Daoy (cell line): Measurements from ENCODE around the gene LYSMD2. TPM values are rescaled to one million over a fixed set of nuclear protein-coding genes. Genes with fewer than 3 reads are reported as not detected.
"Not testable (repeated sequence)": the region's sequence is repeated elsewhere in the genome, so short reads cannot be mapped to it uniquely, and the experiment has no call there.

ENCODE experiments used
- DNase-seq: peaks from one replicate; pipeline ENCODE4 v3.0.0-alpha.2; 2015; ENCODE audit warnings: low read depth
- total RNA-seq: library from RNA; depleted of rRNA; stranded (reverse); fragments of >200 nt; shearing (Covaris generic); gene quantifications from 2 replicates; pipeline ENCODE4 v1.2.3, GENCODE V29; 2014; rRNA removed

The LYSMD2 gene, protein sequence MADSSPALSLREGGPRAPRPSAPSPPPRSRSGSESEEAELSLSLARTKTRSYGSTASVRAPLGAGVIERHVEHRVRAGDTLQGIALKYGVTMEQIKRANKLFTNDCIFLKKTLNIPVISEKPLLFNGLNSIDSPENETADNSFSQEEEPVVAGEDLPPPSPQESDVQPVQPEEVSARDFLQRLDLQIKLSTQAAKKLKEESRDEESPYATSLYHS
- 60.3 and 61.0 TPM in 2 replicates for total RNA-seq

DNA sequence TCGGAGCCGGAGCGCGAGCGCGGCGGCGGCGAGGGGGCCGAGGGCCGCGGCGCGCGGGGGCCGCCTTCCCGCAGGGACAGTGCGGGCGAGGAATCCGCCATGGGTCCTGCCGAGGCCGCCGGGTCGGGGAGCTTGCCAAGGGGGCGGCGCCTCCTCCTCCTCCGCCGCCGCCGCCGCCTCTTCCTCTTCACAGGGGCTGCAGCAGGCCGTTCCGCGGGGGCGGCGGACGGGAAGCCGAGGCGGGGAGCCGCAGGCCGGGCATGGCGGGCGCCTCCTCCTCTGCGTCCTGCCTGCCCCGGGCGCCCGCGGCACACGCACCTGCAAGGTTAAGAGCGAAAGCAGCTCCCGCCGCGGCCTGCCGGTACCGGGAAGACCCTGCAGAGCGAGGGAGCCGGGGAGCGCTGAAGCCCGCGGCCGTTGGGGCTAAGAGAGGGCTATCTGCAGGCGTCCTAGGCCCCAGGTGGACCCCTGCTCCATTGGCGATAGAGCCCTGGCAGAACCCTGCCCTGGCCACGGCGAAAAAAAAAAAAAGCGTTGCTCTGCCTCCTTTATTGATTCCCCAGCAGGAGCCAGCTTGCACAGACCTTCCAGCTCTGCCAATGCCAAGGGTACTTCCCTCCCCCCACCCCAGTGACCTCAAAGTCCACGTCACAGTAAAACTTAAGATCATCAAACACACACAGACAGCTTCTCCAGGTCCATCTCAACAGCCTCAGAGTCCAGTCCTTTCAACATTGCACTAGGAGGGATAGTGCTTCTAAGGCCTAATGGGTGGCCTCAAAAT lies at the start of gene LYSMD2:
TSS of gene LYSMD2 (minus strand) at position 134 of the 784 bp plus-strand sequence. CDS start at position 101, 33 bp downstream.
- DNase-seq = peak; percentile 91

DNA sequence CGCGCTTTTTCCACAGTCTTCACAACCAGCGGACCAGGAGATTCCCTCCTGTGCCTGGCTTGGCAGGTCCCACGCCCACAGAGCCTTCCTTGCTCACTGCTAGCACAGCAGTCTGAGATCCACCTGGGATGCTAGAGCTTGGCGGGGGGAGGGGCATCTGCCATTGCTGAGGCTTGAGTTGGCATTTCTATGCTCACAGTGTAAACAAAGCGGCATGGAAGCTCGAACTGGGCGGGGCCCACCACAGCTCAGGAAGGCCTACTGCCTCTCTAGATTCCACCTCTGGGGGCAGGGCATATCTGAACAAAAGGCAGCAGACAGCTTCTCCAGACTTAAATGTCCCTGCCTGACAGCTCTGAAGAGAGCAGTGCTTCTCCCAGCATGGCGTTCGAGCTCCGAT lies 49.7 kb upstream of the LYSMD2 start:
- not testable (repeated sequence) for DNase-seq

DNA sequence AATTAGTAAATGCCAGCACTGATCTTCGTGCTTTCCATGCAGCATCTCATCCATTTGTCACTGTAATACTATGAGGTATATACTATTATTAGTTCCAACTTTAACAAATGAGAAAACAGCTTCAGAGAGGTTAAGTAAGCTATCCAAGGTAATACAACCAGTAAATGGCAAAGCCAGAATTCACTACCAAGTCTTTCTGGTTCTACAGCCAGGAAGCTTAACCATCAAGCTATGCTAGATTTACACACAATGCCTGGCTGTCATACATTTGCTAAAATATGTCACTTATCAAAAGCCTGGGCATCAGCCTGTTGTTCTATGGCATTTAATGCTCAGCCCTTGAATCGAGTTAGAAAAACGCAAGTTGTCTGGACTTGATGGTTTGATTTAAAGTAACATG lies 46.5 kb upstream of the LYSMD2 start:
- DNase-seq = no peak

DNA sequence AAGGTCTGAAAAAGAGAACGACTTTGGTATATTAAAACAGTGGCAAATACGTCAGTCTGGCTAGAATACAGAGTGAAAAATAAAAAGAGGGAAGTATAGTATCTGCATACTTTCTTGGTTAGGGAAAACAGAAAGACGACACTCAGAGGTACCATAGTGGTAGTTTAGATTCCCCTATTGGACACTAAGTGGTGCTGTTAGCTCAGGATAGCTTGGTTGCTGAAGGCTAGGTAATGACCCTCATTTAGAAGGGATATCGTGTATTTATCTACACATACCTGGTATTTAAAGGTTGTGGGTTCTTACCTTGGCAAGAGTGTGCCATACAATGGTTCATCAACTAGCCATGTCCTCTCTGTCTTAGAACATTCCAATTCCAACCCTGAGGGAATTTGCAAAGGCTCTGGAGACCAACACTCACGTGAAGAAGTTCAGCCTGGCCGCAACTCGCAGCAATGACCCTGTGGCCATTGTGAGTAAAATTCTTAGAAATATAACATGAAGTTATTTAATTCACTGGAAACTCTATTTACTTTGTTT lies 45.0 kb upstream of the LYSMD2 start:
- DNase-seq = peak; percentile 58

DNA sequence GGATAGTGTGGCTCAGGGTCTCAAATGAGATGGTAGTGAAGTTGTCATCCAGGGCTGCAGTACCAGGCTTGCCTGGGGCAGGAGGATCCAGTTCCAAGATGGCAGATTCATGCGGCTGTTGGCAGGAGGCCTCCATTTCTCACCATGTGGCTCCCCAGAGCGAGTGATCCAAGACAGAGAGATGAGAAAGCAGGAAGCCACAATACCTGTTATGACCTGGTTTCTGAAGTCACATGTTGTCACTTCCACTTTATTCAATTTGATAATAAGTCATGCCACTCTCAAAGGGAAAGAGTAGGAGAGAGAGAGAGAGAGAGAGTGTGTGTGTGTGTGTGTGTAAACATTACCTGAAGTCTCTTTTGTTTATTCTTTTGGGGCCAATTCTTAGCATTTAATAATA lies 44.1 kb upstream of the LYSMD2 start:
- no peak for DNase-seq

DNA sequence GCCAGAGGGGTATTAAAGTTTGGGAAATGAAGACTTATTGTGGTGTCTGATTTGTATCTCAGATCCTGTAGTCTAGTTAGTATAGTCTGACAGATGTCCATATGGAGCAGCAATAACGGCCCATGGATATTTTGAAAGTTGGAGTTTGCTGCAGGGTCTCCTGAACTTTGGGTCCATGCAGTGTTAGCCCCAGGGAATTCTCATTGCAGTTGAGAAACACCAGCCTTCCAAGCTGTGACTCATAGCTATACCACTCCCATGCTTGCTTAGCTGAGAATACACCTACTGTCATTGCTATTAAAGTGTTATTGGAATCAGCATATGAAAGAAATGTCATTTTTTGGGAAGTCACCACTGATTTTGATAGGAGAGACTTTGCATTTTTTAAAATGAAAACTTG lies 43.2 kb upstream of the LYSMD2 start:
- no peak for DNase-seq

DNA sequence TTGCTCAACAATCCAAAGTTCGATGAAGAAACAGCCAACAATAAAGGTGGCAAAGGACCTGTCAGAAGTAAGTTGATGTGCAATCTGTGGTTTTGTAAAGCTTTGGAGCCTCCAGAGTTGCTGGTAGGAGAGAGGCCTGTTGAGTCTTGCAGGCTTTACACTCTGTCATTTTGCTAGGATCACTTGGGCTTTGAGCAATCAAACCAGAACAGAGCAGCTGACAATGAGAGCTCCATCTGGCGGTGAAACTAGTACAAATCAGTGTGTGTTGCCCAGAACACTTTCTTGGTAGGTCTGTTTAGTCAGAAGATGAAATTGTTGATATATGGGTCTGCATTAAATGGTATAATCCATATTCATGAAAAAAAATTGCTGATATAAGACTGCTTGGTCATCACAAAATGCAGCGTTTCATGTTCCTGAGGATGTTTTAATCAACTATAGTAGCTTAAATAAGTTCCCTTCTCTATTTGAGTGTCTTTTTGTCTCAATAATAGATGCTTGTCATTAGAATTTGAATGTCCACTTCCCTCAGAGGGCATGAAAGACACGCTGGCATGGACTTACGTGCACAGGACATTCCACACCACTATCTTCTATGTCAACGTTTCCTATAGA lies 39.6 kb upstream of the LYSMD2 start:
- DNase-seq = peak; percentile 84

DNA sequence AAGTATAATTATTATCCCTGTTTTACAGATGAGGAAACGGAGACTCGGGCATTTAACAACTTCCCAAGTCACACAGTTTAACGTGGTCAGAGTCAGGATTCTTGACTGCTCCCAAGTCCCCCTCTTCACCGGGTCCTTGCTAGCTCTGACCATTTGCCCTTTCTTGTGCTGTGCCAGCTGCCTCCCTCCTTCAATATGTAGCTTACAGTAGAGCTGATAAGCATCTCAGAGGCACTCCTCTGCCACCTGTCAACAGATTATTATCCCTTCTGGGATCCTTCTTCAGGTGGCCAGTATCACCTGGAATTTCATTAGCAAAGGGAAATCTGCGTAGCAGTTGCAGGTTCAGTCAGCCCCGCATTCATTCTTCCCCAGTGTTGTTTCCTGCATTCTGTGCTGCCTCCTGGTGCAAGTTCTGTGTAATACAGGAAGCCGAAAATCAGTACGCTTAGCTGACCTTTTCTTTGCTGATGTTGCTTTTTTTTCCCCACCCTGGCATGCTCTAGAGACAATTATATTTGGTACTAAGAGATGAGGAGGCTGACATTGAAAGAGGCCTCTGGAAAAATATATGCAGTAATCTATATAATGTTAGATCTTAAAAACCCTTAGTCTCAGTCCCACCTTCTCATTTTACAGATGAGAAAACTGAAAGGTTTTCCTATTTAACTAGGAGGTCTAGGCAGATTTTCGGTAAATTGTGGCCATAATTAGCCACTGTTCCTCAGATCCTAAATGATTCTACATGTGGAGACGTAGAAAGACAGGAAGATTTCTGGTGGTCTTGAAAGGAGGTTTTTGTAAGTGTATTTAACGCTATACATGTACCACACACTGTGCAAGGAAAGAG lies 38.7 kb upstream of the LYSMD2 start:
- peak; percentile 77 for DNase-seq

DNA sequence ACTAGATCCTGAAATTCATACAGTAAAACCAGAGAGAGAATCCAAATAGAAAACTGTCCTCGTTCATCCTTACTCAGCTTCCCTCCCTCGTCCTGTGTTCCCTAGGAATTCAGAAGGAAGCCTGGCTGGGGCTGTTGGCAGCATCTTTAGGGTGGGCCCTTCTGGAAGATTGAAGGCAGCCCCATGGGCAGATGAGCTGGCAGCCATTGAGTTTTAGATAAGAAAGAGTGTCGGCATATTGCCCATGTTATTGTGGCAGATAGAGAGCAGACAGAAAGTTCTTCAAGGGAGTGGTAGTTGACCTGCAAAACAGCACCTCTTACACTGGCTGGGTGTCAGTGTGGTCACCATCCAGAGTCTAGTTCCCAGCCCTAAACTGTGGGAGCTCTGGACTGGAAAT lies 37.5 kb upstream of the LYSMD2 start:
- DNase-seq = no peak

DNA sequence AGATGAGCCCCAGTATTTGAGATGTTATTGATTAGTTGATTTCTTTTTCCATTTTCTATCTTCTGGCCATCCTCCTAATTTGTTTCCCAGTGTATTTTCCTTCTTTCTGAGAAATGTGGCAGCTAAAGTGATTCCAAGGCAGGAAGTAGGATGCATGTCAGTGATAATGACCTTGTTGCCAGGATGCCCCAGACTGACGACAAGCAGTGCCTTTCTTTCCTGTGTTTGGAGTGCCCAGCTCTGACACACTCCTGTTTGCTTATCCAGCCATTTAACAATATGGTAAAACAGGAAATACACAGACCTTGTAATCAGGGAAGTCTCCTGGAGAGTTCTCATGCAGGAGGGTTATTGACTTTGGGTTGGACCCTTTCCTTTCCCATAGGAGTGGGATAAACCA lies 34.3 kb upstream of the LYSMD2 start:
- peak; percentile 25 for DNase-seq

DNA sequence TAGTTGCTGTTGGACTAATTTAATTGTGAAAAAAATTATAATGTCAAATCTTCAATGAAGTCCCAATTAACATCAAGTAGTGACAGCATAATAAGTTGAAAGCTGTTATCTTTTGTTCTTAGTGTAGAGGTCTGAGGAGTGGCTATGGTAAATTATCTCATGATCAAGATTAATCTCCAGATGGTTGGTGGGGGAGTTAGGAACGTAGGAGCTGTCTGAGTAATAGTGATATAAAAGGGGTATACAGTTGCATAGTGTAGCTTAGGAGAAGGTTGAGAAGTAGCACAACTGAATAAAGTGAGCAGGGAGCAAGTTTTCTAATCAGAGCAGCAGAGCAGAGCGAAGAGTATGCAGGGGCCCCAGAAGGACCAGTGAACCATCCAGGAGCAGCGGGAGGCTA lies 33.4 kb upstream of the LYSMD2 start:
- no peak for DNase-seq

DNA sequence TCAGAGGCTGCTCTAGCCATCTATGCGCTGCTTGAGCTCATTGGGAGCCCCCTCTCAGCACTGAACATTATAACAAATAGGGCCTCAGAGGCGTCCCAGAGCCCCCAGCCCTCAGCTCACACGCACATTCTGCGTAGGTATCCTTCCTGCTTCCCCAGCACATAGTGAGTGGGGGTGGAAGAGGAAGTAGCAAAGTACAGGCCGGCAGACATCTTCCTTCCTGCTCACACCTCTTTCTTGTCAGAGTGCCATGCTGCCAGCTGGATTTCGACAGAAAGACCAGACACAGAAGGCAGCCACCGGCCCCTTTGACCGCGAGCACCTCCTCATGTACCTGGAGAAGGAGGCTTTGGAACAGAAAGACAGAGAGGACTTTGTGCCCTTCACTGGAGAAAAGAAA lies 30.6 kb upstream of the LYSMD2 start:
- no peak for DNase-seq

DNA sequence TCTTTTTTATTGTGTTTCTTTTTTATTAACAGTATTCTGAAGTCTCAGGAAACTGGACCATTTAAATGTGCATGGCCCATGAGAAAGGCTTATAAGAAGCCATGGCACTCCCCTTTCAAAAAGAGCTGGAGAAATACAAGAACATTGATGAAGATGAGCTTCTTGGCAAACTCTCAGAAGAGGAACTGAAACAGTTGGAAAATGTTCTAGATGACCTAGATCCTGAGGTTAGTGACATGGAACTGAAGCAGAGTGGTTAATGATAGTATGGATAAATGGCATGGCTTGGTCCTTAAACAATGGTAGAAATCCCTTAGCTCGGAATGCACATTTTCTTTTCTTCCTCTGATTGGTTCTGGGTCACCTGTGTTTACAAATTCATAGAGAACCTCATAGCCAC lies 28.9 kb upstream of the LYSMD2 start:
- no peak for DNase-seq

DNA sequence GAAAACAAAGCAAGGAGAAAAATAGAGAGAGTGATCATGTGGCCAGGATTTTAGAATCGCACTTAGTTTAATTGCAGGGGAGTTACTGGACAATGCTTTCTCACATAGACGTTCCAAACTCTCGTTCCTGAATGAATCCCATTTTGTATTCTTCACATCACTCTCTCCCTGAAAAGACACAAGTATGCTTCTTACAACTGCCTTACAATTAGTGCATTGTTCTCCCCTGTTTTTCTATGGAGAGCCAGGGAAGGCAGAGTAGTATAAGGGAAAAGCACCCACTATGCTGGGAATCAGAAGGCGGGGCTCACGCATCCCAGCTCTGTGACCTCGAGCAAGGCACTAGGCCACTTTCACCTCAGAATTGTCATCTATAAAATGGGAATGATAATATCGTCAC lies 28.3 kb upstream of the LYSMD2 start:
- no peak for DNase-seq

DNA sequence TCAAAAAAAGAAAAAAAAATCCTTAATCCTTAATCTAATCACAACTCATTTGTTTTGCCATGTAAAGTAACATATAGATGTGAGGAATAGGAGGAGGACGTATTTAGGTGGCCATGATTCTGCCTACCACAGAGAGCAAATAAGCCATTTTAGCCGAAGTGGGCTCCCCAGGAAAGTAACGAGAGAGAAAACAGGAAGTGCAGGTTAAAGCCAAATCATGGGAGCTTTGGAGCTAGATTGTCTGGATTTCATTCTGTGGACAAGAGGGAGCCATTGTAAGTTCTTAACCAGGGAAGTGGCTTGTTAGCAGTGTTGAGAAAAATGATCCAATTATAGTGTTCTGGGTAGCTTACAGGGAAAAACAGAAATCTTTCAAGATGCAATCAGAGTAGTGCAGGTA lies 23.4 kb upstream of the LYSMD2 start:
- no peak for DNase-seq

DNA sequence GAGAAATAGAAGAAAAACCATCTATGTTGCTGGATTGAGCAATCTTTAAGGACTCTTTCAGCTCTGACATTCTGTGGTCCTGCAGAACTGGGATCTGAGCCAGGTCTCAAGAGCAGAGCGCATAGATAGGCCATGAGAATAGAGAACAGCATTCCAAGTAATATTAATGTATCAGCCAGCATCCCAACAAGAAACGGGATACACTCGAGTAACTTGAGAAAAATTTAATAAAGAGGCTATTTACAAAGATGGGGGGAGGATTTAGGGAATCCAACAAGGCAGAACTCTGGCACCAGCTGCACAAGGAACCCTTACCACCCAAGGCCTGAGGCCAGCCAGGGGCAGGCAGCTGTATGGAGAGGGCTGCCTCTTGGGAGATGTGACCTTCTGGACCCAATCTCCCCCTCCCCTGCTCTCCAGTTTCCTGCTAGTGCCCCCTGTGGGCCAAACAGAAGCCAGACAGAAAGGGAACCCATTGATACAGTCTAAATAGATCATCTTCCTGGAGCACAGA lies 22.2 kb upstream of the LYSMD2 start:
- DNase-seq = peak; percentile 72

DNA sequence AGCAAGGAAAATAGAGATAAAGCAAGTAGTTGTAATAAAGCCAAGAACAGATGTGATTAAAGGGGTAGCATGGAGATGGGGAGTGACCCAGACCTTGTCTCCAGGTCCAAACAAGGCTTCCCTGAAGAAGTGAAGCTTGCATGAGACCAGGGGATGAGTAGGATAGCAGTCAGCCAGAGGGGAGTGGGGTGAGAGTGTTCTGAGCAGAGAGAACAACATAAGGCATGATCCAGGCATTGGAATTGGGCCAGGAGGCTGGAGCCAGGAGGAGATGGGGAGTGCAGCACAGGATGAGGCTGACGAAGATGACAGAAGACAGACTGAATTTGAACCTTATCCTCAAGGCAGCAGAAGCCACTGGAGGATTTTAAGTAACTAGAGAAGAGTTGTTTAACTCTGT lies 21.2 kb upstream of the LYSMD2 start:
- DNase-seq = peak; percentile 62

DNA sequence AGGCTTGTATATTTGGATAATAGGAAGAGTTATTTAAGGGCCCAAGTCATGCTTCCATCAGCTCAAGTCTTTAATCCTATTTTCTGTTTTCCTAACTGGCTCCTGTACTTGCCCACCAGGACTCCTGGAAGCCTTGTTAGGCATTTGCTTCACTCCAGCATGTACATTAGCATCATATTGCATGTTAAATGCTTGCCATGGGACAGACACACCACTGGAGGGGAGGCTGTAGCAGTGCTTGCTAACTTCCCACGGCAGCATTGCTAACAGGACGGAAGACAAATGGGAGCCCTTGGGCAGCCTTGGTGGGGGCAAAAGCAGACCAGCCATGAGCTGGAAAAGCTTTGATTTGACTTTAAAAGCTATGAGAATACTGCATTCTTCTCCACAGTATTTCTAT lies 20.0 kb upstream of the LYSMD2 start:
- DNase-seq = no peak

DNA sequence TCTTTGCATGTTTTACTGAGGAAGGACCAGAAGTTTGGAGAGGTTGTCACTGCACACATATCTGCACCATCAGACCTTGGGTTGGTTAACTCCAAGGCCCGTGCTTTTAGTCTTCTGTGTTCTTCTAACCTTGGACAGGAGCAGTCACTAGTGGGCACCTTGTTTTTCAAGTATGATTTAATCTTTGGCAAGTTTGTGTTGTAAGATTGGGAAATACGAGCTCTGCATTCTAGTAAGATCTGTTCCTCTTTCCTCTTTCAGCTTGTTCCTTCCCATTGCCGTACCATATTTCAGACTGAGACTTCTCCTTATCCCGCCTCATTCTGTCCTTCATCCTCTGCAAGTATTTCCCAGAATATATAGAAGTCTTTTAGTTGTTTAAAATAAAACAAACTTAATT lies 19.0 kb upstream of the LYSMD2 start:
- no peak for DNase-seq

DNA sequence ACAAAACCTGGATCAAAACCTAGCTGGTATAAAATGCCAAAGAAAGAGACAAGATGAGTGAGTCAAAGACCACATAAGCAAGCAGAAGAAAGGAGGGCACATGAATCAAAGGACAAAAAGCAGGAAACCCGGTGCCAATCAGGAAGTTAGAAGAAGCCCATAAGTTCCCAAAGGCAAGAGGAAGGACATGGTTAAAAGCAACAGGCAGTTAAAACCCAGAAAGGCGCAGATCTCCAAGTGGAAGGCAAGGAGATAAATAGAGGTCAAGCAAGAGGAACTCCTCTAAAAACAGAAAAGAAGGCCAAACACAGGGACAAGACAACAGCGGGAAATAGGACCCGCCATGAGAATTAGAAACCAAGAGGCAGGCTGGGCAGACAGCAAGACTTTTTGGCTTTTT lies 18.3 kb upstream of the LYSMD2 start:
- DNase-seq = no peak

DNA sequence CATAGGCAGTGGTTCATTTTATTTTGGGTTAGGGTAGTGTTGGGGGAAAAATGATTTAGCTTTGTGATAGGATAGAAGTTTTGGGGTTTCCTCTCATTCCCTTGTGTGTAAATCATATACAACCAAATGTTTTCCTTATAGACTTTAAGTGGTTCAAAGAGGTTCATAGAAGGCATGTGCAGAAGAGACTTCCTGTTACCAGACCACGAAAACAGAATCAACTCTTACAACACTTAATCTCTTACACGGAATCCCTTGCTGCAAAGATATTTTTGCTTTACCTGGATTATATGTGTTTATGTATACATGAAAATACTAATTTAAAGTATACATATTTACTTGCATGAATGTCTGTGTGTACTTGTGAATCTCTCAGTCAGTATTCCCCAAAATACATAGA lies 16.8 kb upstream of the LYSMD2 start:
- no peak for DNase-seq

DNA sequence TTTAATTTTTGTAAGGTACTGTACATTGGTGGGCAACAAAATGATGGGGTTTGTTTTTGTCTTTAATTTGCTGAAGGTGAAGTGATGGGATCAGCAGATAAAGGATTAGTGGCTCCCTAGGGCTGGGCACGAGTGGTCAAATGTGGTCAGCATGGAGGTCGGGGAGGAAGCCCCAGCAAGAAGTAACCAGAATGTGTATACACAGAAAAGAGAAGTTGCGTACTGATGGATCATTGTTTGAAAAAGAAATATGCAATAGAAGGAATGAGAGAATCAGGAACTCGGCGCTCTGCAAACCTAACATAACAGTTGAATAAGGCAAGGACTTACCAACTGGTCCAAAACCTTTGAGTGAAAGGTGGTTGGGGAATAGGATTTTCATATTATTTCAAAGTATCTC lies 15.4 kb upstream of the LYSMD2 start:
- no peak for DNase-seq
